ENCODE measurements around the gene DENND1A.

Gene DENND1A

GRCh38 chr9:123487944-123488548 lies 441.9 kb downstream of the DENND1A start:
- DNase-seq (ENCODE audit: low spot score) = no peak

DNA sequence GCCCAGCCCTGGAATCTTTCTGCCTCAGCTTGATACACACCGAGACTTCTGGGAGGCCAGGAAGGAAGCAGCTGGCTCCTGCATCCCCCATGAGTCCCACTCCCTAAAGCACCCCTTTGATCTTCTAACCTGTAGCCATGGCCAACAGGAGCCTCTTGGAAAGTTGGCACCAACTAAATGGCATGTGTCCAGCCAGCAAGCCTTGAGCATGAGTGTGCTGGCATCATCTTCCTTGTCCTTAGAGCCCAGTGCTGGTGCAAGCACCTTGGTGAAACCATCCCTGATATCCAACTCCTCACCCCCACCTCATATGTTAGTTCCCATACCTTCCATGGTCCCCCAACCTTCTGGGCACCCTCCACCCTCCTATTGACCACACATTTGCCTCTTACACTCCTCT lies 443.5 kb downstream of the DENND1A start:
- DNase-seq (ENCODE audit: low spot score) = no peak

GRCh38 chr9:123485216-123485615 lies 444.7 kb downstream of the DENND1A start:
- DNase-seq (ENCODE audit: low spot score) = no peak

GRCh38 chr9:123484130-123484529 lies 445.8 kb downstream of the DENND1A start:
- no peak for DNase-seq (ENCODE audit: low spot score)

- DNase-seq (ENCODE audit: low spot score) = no peak
These were observed 446.6 kb downstream of the DENND1A start for GRCh38 chr9:123483191-123483803.

- no peak for DNase-seq (ENCODE audit: low spot score)
These were observed 447.5 kb downstream of the DENND1A start for GRCh38 chr9:123482295-123482968.

- no peak for DNase-seq (ENCODE audit: low spot score)
These were observed 448.6 kb downstream of the DENND1A start for GRCh38 chr9:123481209-123481865.

DNA sequence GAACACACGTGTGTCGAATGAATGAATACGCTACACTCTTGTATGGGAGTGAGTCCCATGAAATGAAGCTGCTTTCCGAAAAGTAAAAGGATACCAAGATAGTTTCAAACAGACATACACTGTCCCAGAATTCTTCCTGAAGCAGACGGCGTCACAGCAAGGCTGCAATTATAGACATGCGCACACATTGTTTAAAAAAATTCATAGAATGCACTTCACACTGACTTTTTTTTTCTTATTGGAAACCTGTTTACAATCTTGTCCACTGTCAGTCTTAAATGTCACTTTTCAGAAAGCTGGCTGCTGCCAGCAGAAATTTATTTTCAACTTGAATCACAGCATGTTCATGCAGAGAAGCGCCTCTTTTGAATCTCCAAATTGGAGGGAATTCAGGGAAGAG lies 449.1 kb downstream of the DENND1A start:
- DNase-seq (ENCODE audit: low spot score) = no peak

GRCh38 chr9:123480096-123480495 lies 449.8 kb downstream of the DENND1A start:
- DNase-seq (ENCODE audit: low spot score) = no peak

GRCh38 chr9:123478967-123479602 lies 450.8 kb downstream of the DENND1A start:
- no peak for DNase-seq (ENCODE audit: low spot score)

DNA sequence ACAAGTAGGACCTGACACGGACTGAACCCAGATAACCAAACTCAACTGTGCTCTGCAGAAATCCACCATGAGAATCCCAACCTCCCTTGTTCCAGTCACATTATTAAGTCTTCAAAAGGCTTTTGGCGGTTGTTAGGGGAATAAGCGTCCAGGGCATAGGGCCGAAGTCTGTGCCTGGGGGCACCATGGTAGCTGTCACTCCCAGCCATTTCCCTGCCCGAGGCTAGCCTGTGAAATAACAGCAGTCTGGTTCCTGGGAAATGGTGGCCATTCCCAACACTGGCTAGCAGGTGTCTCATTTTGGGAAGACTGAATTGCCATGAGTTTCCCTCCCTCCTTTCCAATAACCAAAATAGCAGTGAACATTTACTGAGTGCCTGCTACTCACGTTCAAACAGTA lies 451.8 kb downstream of the DENND1A start:
- DNase-seq (ENCODE audit: low spot score) = no peak

GRCh38 chr9:123475407-123475806 lies 454.5 kb downstream of the DENND1A start:
- DNase-seq (ENCODE audit: low spot score) = no peak

DNA sequence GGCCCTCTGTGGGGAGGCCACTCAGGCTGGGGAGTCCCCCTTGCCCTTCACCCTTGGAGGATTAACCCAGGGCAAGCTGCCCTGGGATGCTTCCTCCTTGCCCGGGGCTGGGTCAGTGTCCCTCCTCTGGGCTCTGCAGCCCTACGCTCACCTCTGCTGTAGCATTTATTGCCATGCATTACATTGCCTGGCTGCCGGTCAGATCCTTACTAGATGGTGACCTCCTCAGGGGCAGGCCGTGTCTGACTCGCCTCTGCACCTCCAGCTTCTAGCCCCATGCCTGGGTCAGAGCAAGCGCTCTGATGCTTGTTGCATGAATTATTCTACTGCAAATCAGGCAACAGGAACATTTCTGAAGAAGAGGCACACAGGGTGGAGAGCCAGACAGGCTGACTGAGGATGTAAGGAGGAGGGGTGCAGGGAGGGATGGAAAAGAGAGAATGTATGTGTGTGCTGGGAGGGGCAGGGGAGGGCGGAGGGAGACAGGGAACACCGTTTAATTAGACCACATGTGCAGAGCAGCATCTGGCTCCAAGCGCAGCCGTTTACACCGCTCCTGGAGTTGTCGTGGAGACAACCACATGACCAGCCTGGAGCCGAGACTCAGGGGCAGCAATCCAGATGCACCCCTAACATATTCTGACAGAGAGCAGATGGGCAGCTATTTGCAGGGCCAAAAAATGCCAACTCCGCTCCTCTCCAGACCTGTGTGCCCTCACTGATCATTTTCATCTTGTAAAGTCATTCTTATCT lies 456.9 kb downstream of the DENND1A start:
- no peak for DNase-seq (ENCODE audit: low spot score)

DNA sequence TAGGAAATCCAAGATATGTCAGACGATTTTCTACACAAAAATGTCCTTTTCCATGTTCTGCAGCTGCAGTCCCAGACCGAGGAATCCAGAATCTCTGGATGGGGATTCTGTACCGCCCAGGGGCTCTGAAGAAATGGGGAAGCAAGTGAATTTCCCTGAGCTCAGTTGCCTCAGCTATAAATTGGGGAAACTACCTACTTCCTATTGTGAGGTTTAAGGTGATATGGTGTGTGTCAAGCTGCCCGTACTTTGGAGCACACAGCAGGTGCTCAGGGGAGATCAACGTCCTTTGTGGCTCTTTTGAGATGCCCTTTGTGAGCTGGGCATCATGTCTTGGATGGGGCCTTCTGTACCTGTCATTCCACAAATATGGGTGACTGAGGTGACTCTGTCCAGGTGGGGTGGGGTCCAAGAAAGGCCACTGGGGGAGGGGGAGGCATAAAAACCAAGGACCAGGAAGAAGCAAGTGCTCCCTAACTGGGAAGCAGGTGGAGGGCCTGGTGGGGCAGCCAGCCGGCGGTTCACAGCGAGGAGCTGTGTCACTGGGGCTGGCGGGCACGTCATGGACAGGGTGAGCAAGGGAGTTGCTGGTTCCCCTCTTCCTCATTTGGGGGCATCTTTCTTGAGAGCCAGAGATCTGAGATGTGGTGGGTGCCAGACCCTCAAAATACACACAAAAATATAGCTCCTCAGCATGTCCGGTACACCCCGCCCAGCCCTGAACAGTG lies 457.9 kb downstream of the DENND1A start:
- no peak for DNase-seq (ENCODE audit: low spot score)

DNA sequence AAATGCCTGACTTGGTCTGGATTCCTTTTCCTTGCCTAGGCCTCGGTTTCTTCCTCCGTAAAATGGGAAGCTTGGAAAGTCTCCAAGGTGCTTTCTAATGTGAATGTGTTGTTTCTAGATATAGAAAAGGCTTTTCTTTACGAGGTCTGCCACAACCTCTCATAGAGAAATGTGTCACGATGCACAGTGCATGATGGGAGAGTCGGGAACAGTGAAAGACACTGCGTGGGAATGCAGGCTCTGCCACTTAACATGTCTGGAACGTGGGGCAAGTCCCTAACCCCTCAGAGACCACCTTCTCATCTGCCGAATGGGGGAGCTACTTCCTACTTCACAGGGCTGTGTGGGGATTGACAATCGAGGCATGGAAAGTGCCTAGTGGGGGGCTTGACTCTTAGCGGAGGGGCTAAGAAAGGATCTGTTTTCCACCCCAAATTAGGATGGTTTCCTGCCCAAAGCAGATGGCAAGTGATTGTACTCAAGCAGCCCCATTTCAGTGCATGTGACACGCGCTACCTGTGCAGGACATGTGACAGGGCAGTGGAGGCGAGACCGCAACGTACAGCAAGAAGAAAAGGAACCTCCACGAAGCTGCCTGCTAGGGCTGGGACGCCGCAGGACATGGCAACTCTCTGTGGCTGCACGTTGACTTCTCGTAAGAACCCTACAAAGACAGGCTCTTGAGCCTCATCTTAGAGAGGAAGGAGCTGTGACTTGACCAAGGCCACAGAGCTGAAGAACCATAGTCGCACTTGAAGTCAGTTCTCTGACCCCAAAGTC lies 458.7 kb downstream of the DENND1A start:
- DNase-seq (ENCODE audit: low spot score) = no peak

DNA sequence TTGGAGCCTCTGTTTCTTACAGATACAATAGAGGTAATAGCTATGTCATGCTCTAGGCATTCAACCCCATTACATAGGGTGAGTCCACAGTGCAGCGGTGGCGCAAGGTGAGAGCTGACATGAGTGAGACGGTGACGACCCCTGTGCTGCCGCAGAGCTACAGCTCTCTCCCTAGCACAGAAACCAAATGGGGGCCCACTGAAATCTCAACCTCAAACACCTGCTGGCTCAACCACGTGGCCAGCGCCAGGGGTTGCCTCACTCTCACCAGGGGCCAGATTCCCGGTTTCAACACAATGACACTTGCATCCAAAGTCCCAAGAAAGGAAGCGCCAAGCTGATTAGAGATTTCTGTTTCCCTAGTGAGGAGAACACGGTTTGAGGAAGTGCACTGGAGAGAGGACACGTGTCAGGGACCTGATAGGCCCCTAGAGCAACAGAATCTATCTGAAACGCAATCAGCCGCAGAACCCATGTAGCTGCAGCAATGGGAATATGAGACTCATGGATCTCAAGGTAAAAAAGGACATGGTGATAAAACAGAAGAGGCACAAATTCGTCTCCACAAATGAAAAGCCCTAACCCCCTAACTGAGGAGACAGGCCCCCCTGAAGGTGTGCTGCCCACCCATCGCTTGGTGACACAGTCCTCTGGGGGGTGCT lies 459.7 kb downstream of the DENND1A start:
- no peak for DNase-seq (ENCODE audit: low spot score)

DNA sequence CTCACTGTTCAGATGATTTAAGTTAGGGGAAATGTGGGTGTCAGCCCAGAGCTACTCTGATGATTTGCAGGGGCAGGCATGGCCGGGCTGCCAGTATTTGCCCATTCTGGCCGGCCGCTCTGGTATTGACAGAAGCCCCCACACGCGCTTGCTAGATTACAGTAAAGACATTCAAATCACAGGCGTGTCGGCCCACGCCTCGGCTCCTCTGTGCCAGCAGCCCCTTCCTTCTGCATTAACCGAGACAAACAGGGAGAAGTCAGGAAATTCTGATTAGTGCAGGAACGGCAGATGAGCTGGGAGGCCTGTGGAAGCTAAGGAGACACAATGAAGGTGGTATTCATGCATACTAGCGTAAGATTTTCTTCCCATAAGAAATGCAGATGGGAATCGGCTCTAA lies 460.6 kb downstream of the DENND1A start:
- no peak for DNase-seq (ENCODE audit: low spot score)

- no peak for DNase-seq (ENCODE audit: low spot score)
These were observed 461.4 kb downstream of the DENND1A start for GRCh38 chr9:123468541-123468940.

DNA sequence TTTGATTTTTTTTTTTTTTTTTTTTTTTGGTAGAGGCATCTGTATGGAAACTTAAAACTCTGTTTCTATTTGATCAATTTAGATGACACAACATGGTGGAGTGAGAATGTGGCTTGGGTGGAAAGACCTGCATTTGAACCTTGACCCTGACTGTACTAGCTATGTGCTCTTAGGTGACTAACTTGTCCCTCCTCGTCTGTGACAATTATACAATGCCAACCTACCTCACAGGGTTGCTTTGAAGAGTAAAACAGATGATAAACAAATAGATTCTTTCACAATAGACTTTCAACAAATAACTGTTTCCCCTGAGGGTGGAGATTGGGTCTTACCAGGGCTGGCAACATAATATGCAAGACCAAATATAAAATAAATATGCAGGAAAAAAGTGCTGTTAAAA lies 464.6 kb downstream of the DENND1A start:
- DNase-seq (ENCODE audit: low spot score) = no peak

- DNase-seq (ENCODE audit: low spot score) = no peak
These were observed 469.8 kb downstream of the DENND1A start for GRCh38 chr9:123460091-123460490.
